Measurements from ENCODE around the gene C16orf87. TPM values are rescaled to one million over a fixed set of nuclear protein-coding genes. Genes with fewer than 3 reads are reported as not detected.

Gene C16orf87
- total RNA-seq, 1 experiment from 2014 or later = 8.7 TPM

DNA sequence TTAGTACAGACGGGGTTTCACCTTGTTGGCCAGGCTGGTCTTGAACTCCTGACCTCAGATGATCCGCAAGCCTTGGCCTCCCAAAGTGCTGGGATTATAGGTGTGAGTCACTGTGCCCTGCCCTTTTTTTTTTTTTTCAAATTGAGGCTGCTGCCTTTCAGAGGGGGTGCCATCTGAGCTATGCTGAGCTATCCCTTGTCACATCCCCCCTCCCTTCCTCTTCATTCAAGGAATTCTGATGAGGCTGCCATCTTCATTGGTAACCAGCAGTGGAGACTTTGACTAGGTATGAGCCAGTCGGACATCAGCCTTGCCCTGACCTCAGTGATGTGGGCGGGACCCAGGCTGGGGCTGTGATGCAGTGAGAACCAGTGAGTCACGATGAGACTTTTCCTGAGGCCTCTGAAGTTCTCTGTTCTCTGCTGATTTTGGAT lies 28.8 kb upstream of the C16orf87 start:
- ATAC-seq (peak; percentile 81; the same call in 1 of the 2 replicates), DNase-seq (ENCODE audit: low read depth, low spot score) (peak; percentile 61)
- intact Hi-C loops (cut with micrococcal nuclease; ENCODE audit: unreplicated experiment) = no loop called here
- TF ChIP-seq TCF7L2 (IDR thresholded peaks at IDR 0.05; ENCODE audit: low read depth, low read length) = no peak
- TF ChIP-seq SIN3A (IDR thresholded peaks at IDR 0.05; ENCODE audit: borderline replicate concordance, insufficient read depth, low read depth, low read length) = no peak
- TF ChIP-seq POLR2AphosphoS5 (IDR thresholded peaks at IDR 0.05; ENCODE audit: low read depth, low read length) = no peak
- TF ChIP-seq, protein P1, sequence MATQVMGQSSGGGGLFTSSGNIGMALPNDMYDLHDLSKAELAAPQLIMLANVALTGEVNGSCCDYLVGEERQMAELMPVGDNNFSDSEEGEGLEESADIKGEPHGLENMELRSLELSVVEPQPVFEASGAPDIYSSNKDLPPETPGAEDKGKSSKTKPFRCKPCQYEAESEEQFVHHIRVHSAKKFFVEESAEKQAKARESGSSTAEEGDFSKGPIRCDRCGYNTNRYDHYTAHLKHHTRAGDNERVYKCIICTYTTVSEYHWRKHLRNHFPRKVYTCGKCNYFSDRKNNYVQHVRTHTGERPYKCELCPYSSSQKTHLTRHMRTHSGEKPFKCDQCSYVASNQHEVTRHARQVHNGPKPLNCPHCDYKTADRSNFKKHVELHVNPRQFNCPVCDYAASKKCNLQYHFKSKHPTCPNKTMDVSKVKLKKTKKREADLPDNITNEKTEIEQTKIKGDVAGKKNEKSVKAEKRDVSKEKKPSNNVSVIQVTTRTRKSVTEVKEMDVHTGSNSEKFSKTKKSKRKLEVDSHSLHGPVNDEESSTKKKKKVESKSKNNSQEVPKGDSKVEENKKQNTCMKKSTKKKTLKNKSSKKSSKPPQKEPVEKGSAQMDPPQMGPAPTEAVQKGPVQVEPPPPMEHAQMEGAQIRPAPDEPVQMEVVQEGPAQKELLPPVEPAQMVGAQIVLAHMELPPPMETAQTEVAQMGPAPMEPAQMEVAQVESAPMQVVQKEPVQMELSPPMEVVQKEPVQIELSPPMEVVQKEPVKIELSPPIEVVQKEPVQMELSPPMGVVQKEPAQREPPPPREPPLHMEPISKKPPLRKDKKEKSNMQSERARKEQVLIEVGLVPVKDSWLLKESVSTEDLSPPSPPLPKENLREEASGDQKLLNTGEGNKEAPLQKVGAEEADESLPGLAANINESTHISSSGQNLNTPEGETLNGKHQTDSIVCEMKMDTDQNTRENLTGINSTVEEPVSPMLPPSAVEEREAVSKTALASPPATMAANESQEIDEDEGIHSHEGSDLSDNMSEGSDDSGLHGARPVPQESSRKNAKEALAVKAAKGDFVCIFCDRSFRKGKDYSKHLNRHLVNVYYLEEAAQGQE (IDR thresholded peaks at IDR 0.05; ENCODE audit: insufficient read depth in 1 of 2, low read depth in 2 of 2, low read length in 1 of 2) = no peak
- TF ChIP-seq, protein P2, sequence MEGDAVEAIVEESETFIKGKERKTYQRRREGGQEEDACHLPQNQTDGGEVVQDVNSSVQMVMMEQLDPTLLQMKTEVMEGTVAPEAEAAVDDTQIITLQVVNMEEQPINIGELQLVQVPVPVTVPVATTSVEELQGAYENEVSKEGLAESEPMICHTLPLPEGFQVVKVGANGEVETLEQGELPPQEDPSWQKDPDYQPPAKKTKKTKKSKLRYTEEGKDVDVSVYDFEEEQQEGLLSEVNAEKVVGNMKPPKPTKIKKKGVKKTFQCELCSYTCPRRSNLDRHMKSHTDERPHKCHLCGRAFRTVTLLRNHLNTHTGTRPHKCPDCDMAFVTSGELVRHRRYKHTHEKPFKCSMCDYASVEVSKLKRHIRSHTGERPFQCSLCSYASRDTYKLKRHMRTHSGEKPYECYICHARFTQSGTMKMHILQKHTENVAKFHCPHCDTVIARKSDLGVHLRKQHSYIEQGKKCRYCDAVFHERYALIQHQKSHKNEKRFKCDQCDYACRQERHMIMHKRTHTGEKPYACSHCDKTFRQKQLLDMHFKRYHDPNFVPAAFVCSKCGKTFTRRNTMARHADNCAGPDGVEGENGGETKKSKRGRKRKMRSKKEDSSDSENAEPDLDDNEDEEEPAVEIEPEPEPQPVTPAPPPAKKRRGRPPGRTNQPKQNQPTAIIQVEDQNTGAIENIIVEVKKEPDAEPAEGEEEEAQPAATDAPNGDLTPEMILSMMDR (IDR thresholded peaks at IDR 0.05) = no peak
- no peaks in the 10 kb centered on the region for H3K36me3 ChIP-seq (ENCODE audit: control insufficient read depth, insufficient read depth, low read length)
- H3K4me1 ChIP-seq (ENCODE audit: control insufficient read depth, insufficient read depth, low read length) = no peaks in the 10 kb centered on the region
- no peak overlapping the region for H3K4me3 ChIP-seq (ENCODE audit: low read depth in 2 of 2, low read length in 2 of 2)
- ChIA-PET POLR2A (no interaction called here), CTCF (no interaction called here)
- H3K9me3 ChIP-seq (ENCODE audit: control insufficient read depth, insufficient read depth, low read depth, low read length) = no peaks in the 10 kb centered on the region
- no peaks in the 10 kb centered on the region for H3K27me3 ChIP-seq (ENCODE audit: control insufficient read depth, insufficient read depth, low read length)
- in situ Hi-C loops (cut with HindIII; ENCODE audit: low pct_unique_long_range_greater_than_20kb, low sequenced_read_pairs) = no loop called here
- BruUV-seq (replicated peaks) = no TSS peak
- H3K27ac ChIP-seq (ENCODE audit: low read length) = no peak overlapping the region

DNA sequence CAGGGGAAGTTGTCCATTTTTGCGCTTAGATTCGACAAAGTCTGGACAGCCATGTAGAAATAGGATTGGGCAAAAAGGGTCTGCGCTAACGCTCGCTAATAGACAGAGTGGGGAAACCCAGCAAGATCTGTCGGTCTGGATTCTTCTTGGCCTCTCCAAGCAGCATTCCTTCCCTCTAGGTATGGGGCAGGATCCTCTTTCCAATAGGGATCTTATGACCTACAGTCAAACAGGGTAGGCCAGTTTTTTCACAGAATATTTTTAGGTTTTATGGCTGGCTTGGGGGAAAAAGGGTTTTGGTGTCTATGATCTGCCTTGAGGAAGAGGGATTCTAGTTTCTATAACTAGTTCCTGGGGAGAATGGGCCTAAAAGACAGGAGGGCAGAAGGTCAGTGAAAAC lies 27.2 kb upstream of the C16orf87 start:
- Histone ChIP-seq H3K9me3 (ENCODE audit: control insufficient read depth, insufficient read depth, low read depth, low read length) (no peaks in the 10 kb centered on the region), H3K27me3 (ENCODE audit: control insufficient read depth, insufficient read depth, low read length) (no peaks in the 10 kb centered on the region), H3K36me3 (ENCODE audit: control insufficient read depth, insufficient read depth, low read length) (no peaks in the 10 kb centered on the region), H3K4me1 (ENCODE audit: control insufficient read depth, insufficient read depth, low read length) (no peaks in the 10 kb centered on the region), H3K27ac (ENCODE audit: low read length) (no peak overlapping the region), H3K4me3 (ENCODE audit: low read depth in 2 of 2, low read length in 2 of 2) (no peak overlapping the region)
- DNase-seq (ENCODE audit: low read depth, low spot score) (no peak), ATAC-seq (no peak)
- POLR2A ChIA-PET = no interaction called here
- TF ChIP-seq SIN3A (IDR thresholded peaks at IDR 0.05; ENCODE audit: borderline replicate concordance, insufficient read depth, low read depth, low read length) (no peak), POLR2AphosphoS5 (IDR thresholded peaks at IDR 0.05; ENCODE audit: low read depth, low read length) (no peak), TCF7L2 (IDR thresholded peaks at IDR 0.05; ENCODE audit: low read depth, low read length) (no peak)
- TF ChIP-seq, protein P2 (IDR thresholded peaks at IDR 0.05) = no peak
- TF ChIP-seq, protein P1 (IDR thresholded peaks at IDR 0.05; ENCODE audit: insufficient read depth in 1 of 2, low read depth in 2 of 2, low read length in 1 of 2) = no peak
- intact Hi-C loops (cut with micrococcal nuclease; ENCODE audit: unreplicated experiment) (no loop called here), in situ Hi-C loops (cut with HindIII; ENCODE audit: low pct_unique_long_range_greater_than_20kb, low sequenced_read_pairs) (no loop called here)
- no TSS peak for BruUV-seq (replicated peaks)
- CTCF ChIA-PET = no interaction called here

Measured in Panc1 (cell line).